Fibroblast of skin of right quadriceps (primary cell): ENCODE measurements around the gene NDFIP1.
"Not testable (repeated sequence)": the region's sequence is repeated elsewhere in the genome, so short reads cannot be mapped to it uniquely, and the experiment has no call there.

ENCODE experiments used
- DNase-seq: peaks from one replicate; pipeline ENCODE4 v3.0.0-alpha.2; 2013

Gene NDFIP1

GRCh38 chr5:142159354-142159753, 50.8 kb downstream of the NDFIP1 start:
- no peak for DNase-seq

DNA sequence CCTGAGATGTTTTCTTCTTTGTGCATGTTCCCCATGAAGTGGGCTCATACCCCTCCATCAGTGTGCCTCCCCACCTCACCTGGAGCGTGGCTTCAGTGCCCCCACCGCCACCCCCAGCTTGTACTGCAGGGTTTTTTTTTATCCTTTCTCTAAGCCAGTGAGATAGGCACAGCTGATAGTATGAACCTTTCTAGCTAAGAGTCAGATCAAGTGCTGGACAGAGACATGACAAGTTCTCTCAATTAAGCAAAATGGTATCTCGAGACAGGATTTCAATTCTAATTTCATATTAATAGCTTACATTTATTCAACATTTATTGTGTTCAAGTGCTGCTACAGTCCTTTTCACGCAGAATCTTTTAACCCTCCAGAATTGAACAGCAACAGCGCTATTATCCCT, 55.7 kb downstream of the NDFIP1 start:
- no peak for DNase-seq

DNA sequence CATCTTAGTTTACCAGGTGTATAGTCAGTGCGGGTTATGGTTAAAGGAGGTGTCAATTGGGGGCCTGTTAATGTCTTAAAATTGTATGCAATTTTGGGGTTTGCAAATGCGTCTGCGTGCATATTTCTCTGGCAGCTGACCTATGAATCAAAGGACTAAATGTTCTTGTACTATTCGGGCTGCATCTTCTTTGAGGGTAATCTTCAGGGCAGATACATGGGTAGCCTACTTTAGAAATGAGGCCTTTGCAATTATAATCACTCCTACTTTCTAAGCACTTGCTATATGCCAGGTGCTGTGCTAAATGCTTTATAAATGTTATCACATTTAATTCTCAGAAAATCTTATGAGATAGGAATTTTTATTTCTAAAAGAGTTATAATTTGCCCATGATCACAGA, 58.2 kb downstream of the NDFIP1 start:
- no peak for DNase-seq

GRCh38 chr5:142167458-142167857, 58.9 kb downstream of the NDFIP1 start:
- DNase-seq, result peak; percentile 7

- DNase-seq, result no peak
Observed at GRCh38 chr5:142168365-142168764, 59.8 kb downstream of the NDFIP1 start.

DNA sequence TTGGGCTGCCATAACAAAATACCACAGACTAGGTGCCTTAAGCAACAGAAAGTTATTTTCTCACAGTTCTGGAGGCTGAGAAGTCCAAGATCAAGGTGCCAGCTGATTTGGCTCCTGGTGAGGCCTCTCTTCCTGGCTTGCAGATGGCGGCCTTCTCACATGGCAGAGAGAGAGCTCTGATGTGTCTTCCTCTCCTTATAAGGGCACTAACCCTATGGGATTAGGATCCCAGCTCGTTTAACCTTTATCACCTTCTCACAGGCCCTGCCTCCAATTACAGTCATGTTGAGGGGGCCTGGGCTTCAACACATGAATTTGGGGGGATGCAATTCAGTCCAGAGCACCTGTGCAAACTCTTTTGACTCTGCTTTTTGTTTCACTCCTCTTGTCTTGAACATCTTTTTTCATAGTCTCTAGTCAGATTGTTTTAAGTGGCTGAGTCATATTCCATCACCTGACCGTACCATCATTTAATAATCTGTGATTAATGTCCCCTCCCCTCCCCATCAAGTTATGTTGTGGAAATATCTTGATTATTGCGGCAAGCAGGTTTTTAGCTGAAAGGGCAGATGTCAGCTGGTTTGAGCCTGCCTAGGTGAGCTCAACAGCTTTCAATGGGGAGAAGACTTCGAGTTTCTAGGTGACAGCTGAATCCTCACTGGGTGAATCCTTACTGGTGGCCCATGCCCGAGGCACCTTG, 61.8 kb downstream of the NDFIP1 start:
- DNase-seq, result no peak

- no peak for DNase-seq
Observed at GRCh38 chr5:142171270-142171669, 62.7 kb downstream of the NDFIP1 start.

- no peak for DNase-seq
Observed at GRCh38 chr5:142175039-142175438, 66.5 kb downstream of the NDFIP1 start.

DNA sequence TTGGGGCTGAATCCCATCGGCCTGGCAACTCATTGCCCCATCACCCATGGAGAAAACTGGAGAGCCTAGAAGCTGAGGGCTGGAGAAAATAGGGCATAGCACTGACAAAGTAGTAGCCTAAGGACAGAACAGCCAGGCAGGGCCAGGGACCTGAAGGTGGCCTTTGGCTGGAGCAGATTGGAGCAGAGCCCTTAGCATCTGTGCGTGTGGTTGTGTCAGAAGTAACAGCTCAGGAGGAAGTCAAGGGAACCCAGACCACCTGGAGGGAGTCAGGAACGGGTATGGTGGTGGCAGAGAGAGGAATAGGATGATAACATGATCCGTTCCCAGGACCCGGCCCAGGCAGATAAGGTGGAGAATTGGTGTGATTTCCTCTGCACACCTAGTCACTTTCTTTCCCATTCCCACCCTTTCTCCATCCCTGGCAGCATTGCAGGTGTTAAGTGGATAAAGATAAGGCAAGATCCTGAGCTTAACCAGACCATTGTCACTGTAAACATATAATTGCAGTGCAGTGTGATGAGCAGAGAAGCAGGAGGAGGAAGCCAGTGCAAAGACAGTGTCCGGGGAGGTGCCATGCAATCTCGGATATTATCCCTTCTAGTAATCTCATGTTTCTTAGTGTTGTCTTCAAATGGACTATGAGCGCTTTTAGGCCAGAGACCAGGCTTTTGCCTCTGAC, 67.0 kb downstream of the NDFIP1 start:
- DNase-seq, result no peak

DNA sequence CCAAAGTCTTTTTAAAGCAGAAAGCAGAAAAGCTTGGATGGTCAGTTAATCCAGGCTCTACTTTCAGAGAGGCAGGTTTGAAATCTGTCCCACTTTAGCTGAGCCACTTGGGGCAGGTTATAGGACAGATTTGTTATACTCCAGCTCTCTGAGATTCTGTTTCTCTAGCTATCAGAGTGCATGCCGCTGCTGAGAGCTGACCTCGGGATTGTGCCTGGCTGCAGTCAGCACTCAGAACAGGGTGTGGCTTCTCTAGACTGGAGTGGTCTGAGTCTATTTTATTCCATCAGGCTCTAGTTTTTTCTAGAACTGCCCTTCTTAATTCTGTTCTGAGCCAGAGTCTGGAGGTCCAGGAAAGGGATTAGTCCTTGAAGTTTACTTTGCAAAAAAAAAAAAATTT, 67.7 kb downstream of the NDFIP1 start:
- no peak for DNase-seq

GRCh38 chr5:142178651-142179050, 70.1 kb downstream of the NDFIP1 start:
- DNase-seq, result no peak

- no peak for DNase-seq
Observed at GRCh38 chr5:142179776-142180387, 71.3 kb downstream of the NDFIP1 start.

DNA sequence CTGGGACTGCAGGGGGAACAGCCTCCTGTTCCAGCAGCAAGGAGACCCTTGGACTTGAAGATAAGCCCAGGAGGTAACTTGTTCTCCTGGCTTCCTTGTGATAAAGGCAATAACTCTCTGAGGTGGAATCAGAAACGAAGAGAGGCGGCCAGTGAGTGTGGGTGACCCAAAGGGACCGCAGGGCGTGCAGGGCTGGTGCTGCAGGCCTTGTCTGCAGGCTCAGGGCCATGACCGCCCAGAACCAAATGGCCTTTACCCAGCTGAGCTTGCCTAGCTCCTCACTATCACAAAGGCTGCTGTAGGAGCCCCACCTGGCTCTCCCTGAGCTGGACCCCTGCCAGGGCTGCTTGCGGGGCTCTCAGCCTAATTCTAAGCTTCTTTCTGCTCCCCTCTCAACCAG, 72.5 kb downstream of the NDFIP1 start:
- DNase-seq, result no peak

DNA sequence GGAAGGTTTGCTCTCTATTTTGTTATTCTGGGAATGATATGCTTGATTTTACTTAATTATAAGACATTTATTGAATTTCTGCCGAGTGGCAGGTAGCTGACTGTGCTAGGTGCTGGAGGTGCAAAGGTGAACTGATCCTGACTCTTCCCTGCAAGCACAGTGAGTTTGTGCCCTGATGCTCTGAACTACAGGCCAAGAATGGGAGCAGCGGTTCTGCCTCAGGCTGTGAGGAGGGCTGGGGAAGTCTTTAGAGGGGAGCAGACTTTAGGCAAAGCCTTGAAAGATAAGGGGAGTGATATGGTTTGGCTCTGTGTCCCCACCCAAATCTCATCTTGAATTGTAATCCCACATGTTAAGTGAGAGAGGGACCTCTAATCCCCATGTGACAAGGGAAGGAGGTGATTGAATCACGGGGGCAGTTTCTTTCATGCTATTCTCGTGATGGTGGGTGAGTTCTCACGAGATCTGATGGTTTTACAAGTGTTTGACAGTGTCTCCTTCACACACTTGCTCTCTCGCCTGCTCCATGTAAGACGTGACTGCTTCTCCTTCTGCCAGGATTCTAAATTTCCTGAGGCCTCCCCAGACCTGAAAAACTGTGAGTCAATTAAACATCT, 73.1 kb downstream of the NDFIP1 start:
- DNase-seq, result no peak

- DNase-seq, result no peak
Observed at GRCh38 chr5:142182840-142183239, 74.3 kb downstream of the NDFIP1 start.

GRCh38 chr5:142183561-142183960, 75.0 kb downstream of the NDFIP1 start:
- DNase-seq, result no peak

DNA sequence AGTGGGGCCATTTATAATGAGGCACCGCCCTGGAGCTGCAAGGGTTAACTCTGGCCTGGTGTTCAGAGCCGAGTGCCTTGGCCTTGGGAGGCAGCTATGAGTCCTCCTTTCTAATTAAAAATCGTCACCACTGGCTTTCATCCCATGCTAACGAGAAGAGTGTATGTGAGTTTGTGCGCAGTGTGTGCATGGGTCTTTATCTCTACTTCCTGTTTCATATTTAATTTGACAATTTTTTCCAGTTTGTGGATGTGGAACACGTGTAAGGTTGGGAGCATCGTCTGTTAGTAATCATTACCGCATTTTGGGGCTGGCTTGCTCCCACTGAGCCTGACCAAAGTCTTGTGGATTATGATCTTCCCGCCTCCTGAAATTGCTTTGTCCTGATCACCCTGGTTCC, 76.4 kb downstream of the NDFIP1 start:
- DNase-seq, result peak; percentile 51

- no peak for DNase-seq
Observed at GRCh38 chr5:142186514-142186856, 77.9 kb downstream of the NDFIP1 start.

- no peak for DNase-seq
Observed at GRCh38 chr5:142186857-142187594, 78.4 kb downstream of the NDFIP1 start.

- DNase-seq, result not testable (repeated sequence)
Observed at GRCh38 chr5:142188691-142189090, 80.1 kb downstream of the NDFIP1 start.

GRCh38 chr5:142189813-142190212, 81.2 kb downstream of the NDFIP1 start:
- no peak for DNase-seq

- DNase-seq, result no peak
Observed at GRCh38 chr5:142191776-142192175, 83.2 kb downstream of the NDFIP1 start.
